ENCODE results near the gene IMMP2L. TPM values are rescaled to one million over a fixed set of nuclear protein-coding genes. Genes with fewer than 3 reads are reported as not detected.

The IMMP2L gene
- total and polyA plus RNA-seq, 2 of the 8 experiments (the other 6 are each of a cell fraction or from before 2014, with no cell fraction given), result 2.3 to 10.1 TPM

DNA sequence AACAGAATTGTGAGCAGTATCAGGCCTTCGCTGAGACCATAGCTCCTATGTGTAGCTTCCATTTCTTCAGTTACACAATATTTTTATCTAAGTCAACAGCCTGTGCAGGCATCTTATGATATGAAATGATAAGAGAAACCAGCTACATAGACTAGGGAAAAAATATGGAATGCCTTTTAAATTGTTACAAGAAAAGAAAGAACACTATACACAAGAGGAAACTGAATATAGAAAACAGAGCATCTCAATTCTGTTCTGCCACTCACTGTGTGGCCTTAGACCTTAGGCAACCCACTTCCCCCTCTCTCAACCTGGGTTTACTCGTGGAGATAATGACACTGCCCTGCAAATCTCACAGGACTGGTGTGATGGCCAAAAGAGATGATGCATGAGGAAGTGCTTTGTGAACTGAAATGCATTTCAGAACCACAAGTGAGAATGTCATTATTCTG lies 338.5 kb downstream of the IMMP2L start (continued):
- TF ChIP-seq, protein P1, sequence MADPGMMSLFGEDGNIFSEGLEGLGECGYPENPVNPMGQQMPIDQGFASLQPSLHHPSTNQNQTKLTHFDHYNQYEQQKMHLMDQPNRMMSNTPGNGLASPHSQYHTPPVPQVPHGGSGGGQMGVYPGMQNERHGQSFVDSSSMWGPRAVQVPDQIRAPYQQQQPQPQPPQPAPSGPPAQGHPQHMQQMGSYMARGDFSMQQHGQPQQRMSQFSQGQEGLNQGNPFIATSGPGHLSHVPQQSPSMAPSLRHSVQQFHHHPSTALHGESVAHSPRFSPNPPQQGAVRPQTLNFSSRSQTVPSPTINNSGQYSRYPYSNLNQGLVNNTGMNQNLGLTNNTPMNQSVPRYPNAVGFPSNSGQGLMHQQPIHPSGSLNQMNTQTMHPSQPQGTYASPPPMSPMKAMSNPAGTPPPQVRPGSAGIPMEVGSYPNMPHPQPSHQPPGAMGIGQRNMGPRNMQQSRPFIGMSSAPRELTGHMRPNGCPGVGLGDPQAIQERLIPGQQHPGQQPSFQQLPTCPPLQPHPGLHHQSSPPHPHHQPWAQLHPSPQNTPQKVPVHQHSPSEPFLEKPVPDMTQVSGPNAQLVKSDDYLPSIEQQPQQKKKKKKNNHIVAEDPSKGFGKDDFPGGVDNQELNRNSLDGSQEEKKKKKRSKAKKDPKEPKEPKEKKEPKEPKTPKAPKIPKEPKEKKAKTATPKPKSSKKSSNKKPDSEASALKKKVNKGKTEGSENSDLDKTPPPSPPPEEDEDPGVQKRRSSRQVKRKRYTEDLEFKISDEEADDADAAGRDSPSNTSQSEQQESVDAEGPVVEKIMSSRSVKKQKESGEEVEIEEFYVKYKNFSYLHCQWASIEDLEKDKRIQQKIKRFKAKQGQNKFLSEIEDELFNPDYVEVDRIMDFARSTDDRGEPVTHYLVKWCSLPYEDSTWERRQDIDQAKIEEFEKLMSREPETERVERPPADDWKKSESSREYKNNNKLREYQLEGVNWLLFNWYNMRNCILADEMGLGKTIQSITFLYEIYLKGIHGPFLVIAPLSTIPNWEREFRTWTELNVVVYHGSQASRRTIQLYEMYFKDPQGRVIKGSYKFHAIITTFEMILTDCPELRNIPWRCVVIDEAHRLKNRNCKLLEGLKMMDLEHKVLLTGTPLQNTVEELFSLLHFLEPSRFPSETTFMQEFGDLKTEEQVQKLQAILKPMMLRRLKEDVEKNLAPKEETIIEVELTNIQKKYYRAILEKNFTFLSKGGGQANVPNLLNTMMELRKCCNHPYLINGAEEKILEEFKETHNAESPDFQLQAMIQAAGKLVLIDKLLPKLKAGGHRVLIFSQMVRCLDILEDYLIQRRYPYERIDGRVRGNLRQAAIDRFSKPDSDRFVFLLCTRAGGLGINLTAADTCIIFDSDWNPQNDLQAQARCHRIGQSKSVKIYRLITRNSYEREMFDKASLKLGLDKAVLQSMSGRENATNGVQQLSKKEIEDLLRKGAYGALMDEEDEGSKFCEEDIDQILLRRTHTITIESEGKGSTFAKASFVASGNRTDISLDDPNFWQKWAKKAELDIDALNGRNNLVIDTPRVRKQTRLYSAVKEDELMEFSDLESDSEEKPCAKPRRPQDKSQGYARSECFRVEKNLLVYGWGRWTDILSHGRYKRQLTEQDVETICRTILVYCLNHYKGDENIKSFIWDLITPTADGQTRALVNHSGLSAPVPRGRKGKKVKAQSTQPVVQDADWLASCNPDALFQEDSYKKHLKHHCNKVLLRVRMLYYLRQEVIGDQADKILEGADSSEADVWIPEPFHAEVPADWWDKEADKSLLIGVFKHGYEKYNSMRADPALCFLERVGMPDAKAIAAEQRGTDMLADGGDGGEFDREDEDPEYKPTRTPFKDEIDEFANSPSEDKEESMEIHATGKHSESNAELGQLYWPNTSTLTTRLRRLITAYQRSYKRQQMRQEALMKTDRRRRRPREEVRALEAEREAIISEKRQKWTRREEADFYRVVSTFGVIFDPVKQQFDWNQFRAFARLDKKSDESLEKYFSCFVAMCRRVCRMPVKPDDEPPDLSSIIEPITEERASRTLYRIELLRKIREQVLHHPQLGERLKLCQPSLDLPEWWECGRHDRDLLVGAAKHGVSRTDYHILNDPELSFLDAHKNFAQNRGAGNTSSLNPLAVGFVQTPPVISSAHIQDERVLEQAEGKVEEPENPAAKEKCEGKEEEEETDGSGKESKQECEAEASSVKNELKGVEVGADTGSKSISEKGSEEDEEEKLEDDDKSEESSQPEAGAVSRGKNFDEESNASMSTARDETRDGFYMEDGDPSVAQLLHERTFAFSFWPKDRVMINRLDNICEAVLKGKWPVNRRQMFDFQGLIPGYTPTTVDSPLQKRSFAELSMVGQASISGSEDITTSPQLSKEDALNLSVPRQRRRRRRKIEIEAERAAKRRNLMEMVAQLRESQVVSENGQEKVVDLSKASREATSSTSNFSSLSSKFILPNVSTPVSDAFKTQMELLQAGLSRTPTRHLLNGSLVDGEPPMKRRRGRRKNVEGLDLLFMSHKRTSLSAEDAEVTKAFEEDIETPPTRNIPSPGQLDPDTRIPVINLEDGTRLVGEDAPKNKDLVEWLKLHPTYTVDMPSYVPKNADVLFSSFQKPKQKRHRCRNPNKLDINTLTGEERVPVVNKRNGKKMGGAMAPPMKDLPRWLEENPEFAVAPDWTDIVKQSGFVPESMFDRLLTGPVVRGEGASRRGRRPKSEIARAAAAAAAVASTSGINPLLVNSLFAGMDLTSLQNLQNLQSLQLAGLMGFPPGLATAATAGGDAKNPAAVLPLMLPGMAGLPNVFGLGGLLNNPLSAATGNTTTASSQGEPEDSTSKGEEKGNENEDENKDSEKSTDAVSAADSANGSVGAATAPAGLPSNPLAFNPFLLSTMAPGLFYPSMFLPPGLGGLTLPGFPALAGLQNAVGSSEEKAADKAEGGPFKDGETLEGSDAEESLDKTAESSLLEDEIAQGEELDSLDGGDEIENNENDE (IDR thresholded peaks at IDR 0.05; ENCODE audit: insufficient replicate concordance, low read length), result no peak
- no peak for TF ChIP-seq SIX5 (IDR thresholded peaks at IDR 0.05; ENCODE audit: low read depth, low read length)
- TF ChIP-seq EGR1 (IDR thresholded peaks at IDR 0.05; ENCODE audit: borderline replicate concordance, low read depth, low read length), result no peak
- TF ChIP-seq SUZ12 (IDR thresholded peaks at IDR 0.05; ENCODE audit: low read length), result no peak
- TF ChIP-seq HDAC6 (IDR thresholded peaks at IDR 0.05; ENCODE audit: low read depth, low read length), result no peak
- TF ChIP-seq, protein P2, sequence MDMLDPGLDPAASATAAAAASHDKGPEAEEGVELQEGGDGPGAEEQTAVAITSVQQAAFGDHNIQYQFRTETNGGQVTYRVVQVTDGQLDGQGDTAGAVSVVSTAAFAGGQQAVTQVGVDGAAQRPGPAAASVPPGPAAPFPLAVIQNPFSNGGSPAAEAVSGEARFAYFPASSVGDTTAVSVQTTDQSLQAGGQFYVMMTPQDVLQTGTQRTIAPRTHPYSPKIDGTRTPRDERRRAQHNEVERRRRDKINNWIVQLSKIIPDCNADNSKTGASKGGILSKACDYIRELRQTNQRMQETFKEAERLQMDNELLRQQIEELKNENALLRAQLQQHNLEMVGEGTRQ (IDR thresholded peaks at IDR 0.05; ENCODE audit: low read length), result no peak
- TF ChIP-seq RAD21 (IDR thresholded peaks at IDR 0.05 in 1 of 2, conservative IDR thresholded peaks at IDR 0.05 in 1 of 2; ENCODE audit: low read depth in 2 of 2, low read length in 2 of 2), result no peak
- TF ChIP-seq CBX8 (IDR thresholded peaks at IDR 0.05; ENCODE audit: borderline replicate concordance, low read depth, low read length), result no peak
- no peak for TF ChIP-seq FOSL1 (IDR thresholded peaks at IDR 0.05; ENCODE audit: insufficient read depth, low read depth, low read length)

All from H1 (cell line).